ENCODE measurements around the gene ONECUT1.

DNA sequence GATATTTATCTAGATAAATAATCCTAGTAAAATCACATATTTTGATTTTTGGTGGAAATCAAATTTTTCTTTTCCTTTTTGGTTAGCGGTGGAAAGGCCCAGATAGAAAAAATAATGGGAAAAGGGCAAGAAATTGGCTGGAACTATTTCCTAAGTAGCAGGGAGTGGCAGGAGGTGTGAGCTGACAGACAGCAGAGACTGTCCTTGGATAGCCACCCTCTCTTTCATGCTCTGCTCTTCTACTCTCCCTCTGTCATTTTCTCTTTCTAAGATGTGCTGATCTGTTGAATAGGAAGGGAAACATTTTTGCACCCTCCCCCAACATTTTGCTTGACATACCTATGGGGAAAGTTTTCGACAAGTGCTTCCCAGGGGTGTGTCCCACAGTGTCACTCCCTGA is 18.9 kb upstream of the ONECUT1 start:
- TF ChIP-seq CTCF (conservative IDR thresholded peaks at IDR 0.05): no peak
- TF ChIP-seq ZFX (IDR thresholded peaks at IDR 0.05): no peak
